HG03103 (cell line): ENCODE measurements around the gene CNOT10.
"Not testable (repeated sequence)": the region's sequence is repeated elsewhere in the genome, so short reads cannot be mapped to it uniquely, and the experiment has no call there.

Experiments used
- ATAC-seq: cut with Tn5 transposase; IDR thresholded peaks from one replicate; pipeline ENCODE4 v1.9.1; 2021; ENCODE audit warnings: low read depth; ENCODE audit not compliant: unreplicated experiment

CNOT10 gene

GRCh38 chr3:32751377-32751776 is 66.4 kb downstream of the CNOT10 start:
- no peak for ATAC-seq

GRCh38 chr3:32755761-32756160 is 70.8 kb downstream of the CNOT10 start:
- ATAC-seq = no peak

- no peak for ATAC-seq
Measured at GRCh38 chr3:32757618-32758374, 72.8 kb downstream of the CNOT10 start.

- no peak for ATAC-seq
Measured at GRCh38 chr3:32758375-32758753, 73.4 kb downstream of the CNOT10 start.

GRCh38 chr3:32759342-32759741 is 74.4 kb downstream of the CNOT10 start:
- ATAC-seq = no peak

GRCh38 chr3:32764481-32764880 is 79.5 kb downstream of the CNOT10 start:
- no peak for ATAC-seq

GRCh38 chr3:32778389-32778788 is 93.4 kb downstream of the CNOT10 start:
- no peak for ATAC-seq

GRCh38 chr3:32780071-32780734 is 95.2 kb downstream of the CNOT10 start:
- no peak for ATAC-seq

GRCh38 chr3:32780735-32781210 is 95.8 kb downstream of the CNOT10 start:
- ATAC-seq = peak; percentile 19

- peak; percentile 93 for ATAC-seq
Measured at GRCh38 chr3:32781211-32781968, 96.4 kb downstream of the CNOT10 start.

- not testable (repeated sequence) for ATAC-seq
Measured at GRCh38 chr3:32781969-32782270, 96.9 kb downstream of the CNOT10 start.

- no peak for ATAC-seq
Measured at GRCh38 chr3:32782407-32782806, 97.4 kb downstream of the CNOT10 start.

GRCh38 chr3:32791833-32792232 is 106.8 kb downstream of the CNOT10 start:
- no peak for ATAC-seq

- ATAC-seq = no peak
Measured at GRCh38 chr3:32794487-32795308, 109.7 kb downstream of the CNOT10 start.

GRCh38 chr3:32796384-32796950 is 111.5 kb downstream of the CNOT10 start:
- ATAC-seq = not testable (repeated sequence)

GRCh38 chr3:32797776-32798175 is 112.8 kb downstream of the CNOT10 start:
- no peak for ATAC-seq

GRCh38 chr3:32801440-32801839 is 116.5 kb downstream of the CNOT10 start:
- not testable (repeated sequence) for ATAC-seq

GRCh38 chr3:32813180-32813579 is 128.2 kb downstream of the CNOT10 start:
- ATAC-seq = no peak

GRCh38 chr3:32814361-32814760 is 129.4 kb downstream of the CNOT10 start:
- ATAC-seq = no peak

GRCh38 chr3:32815841-32816438 is 131.0 kb downstream of the CNOT10 start:
- ATAC-seq = no peak
